Neural progenitor cell (in vitro differentiated cells): ENCODE data around the gene LMLN. TPM values are rescaled to one million over a fixed set of nuclear protein-coding genes. Genes with fewer than 3 reads are reported as not detected.

Experiments
- DNase-seq: peaks from one replicate; pipeline ENCODE4 v3.0.0-alpha.2; 2016; ENCODE audit warnings: low spot score
- H2AFZ ChIP-seq: fragments of 200-600 bp; sonication (generic); replicated peaks from 2 replicates; pipeline ENCODE4 v1.6.1; 2016; ENCODE audit warnings: antibody characterized with exemption
- H3F3A ChIP-seq: fragments of 200-600 bp; sonication (generic); 2 replicates; pipeline ENCODE4 v1.6.1; 2016; ENCODE audit warnings: antibody characterized with exemption, low read depth
- H3K27ac ChIP-seq: fragments of 200-600 bp; sonication (generic); 2 replicates; pipeline ENCODE4 v1.5.1; 2016; ENCODE audit warnings: mild to moderate bottlenecking
- H3K27me3 ChIP-seq: fragments of 200-600 bp; sonication (generic); 2 replicates; pipeline ENCODE4 v1.6.1; 2016; ENCODE audit warnings: mild to moderate bottlenecking, moderate library complexity
- H3K36me3 ChIP-seq: fragments of 200-600 bp; sonication (generic); 2 replicates; pipeline ENCODE4 v1.5.1; 2016
- H3K4me1 ChIP-seq: fragments of 200-600 bp; sonication (generic); 2 replicates; pipeline ENCODE4 v1.6.1; 2016; ENCODE audit warnings: mixed run types
- H3K4me2 ChIP-seq: fragments of 200-600 bp; sonication (generic); 2 replicates; pipeline ENCODE4 v1.6.1; 2016
- H3K4me3 ChIP-seq: fragments of 200-600 bp; sonication (generic); 2 replicates; pipeline ENCODE4 v1.5.1; 2016
- H3K79me2 ChIP-seq: fragments of 200-600 bp; sonication (generic); 2 replicates; pipeline ENCODE4 v1.6.1; 2016; ENCODE audit warnings: low read depth
- H3K9ac ChIP-seq: fragments of 200-600 bp; sonication (generic); 2 replicates; pipeline ENCODE4 v1.6.1; 2016
- H3K9me3 ChIP-seq: fragments of 200-600 bp; sonication (generic); 2 replicates; pipeline ENCODE4 v1.5.1; 2016; ENCODE audit warnings: low read depth
- H4K20me1 ChIP-seq: fragments of 200-600 bp; sonication (generic); 2 replicates; pipeline ENCODE4 v1.6.1; 2016; ENCODE audit warnings: low read depth
- H3K27ac Mint-ChIP-seq: 3 replicates; pipeline ENCODE4 v1.8.0; 2021; ENCODE audit warnings: mixed read lengths
- H3K27me3 Mint-ChIP-seq: 2 replicates; pipeline ENCODE4 v1.8.0; 2022; ENCODE audit warnings: low read depth, mild to moderate bottlenecking, inconsistent platforms, moderate library complexity, mixed read lengths; ENCODE audit not compliant: insufficient read depth
- H3K36me3 Mint-ChIP-seq: 3 replicates; pipeline ENCODE4 v1.8.0; 2021; ENCODE audit warnings: mixed read lengths
- H3K4me1 Mint-ChIP-seq: 3 replicates; pipeline ENCODE4 v1.8.0; 2021; ENCODE audit warnings: mixed read lengths
- H3K4me3 Mint-ChIP-seq: 3 replicates; pipeline ENCODE4 v1.8.0; 2021; ENCODE audit warnings: mild to moderate bottlenecking, moderate library complexity, mixed read lengths
- H3K9me3 Mint-ChIP-seq: 3 replicates; pipeline ENCODE4 v1.8.0; 2020; ENCODE audit warnings: mixed read lengths
- CTCF ChIP-seq: fragments of 200-600 bp; sonication (generic); IDR thresholded peaks from 2 replicates; pipeline ENCODE4 v1.5.1; 2017; ENCODE audit warnings: antibody characterized with exemption, mild to moderate bottlenecking
- EZH2 ChIP-seq: fragments of 200-600 bp; sonication (generic); IDR thresholded peaks from 2 replicates; pipeline ENCODE4 v1.6.1; 2017; ENCODE audit warnings: antibody characterized with exemption, mild to moderate bottlenecking, moderate library complexity
- EZH2phosphoT487 ChIP-seq: fragments of 200-600 bp; sonication (generic); IDR thresholded peaks from 2 replicates; pipeline ENCODE4 v1.6.1; 2017; ENCODE audit warnings: antibody characterized with exemption
- total RNA-seq: library from RNA; depleted of rRNA; stranded (reverse); fragments of >200 nt; gene quantifications from 2 replicates; pipeline ENCODE4 v1.2.3, GENCODE V29; 2015; ENCODE audit warnings: low replicate concordance

The LMLN gene
- total RNA-seq, 1 donor from 2014 or later = 11.2 TPM

GRCh38 chr3:197942956-197943556 lies 17.0 kb upstream of the LMLN start:
- H2AFZ ChIP-seq = no peak overlapping the region
- no peak overlapping the region for H3K4me3 ChIP-seq
- H3K36me3 Mint-ChIP-seq = peaks cover 2% of the 10 kb centered on the region
- peak; percentile 42 for DNase-seq
- no peaks in the 10 kb centered on the region for H3K9me3 ChIP-seq
- no peaks in the 10 kb centered on the region for H3F3A ChIP-seq
- H3K9me3 Mint-ChIP-seq = no peaks in the 10 kb centered on the region
- H4K20me1 ChIP-seq = no peaks in the 10 kb centered on the region
- TF ChIP-seq EZH2 (no peak), EZH2phosphoT487 (no peak), CTCF (peak; percentile 76)
- no peaks in the 10 kb centered on the region for H3K36me3 ChIP-seq
- no peaks in the 10 kb centered on the region for H3K27me3 Mint-ChIP-seq
- H3K9ac ChIP-seq = no peak overlapping the region
- no peak overlapping the region for H3K4me2 ChIP-seq
- H3K4me1 Mint-ChIP-seq = no peaks in the 10 kb centered on the region
- no peak overlapping the region for H3K4me3 Mint-ChIP-seq
- H3K4me1 ChIP-seq = no peaks in the 10 kb centered on the region
- H3K27ac ChIP-seq = no peak overlapping the region
- no peaks in the 10 kb centered on the region for H3K27me3 ChIP-seq
- no peaks in the 10 kb centered on the region for H3K79me2 ChIP-seq
- H3K27ac Mint-ChIP-seq = no peak overlapping the region

- H3F3A ChIP-seq = peaks cover 48% of the 10 kb centered on the region
- peaks cover 26% of the 10 kb centered on the region for H3K36me3 ChIP-seq
- H3K4me3 Mint-ChIP-seq = peak overlapping the region; percentile 98
- no peaks in the 10 kb centered on the region for H3K27me3 ChIP-seq
- H3K4me2 ChIP-seq = peak overlapping the region; percentile 87
- TF ChIP-seq EZH2 (no peak), CTCF (no peak), EZH2phosphoT487 (no peak)
- H4K20me1 ChIP-seq = peaks cover 39% of the 10 kb centered on the region
- H3K9me3 Mint-ChIP-seq = no peaks in the 10 kb centered on the region
- H3K79me2 ChIP-seq = peaks cover 43% of the 10 kb centered on the region
- H3K27ac ChIP-seq = no peak overlapping the region
- H3K4me1 ChIP-seq = peaks cover 18% of the 10 kb centered on the region
- peak overlapping the region; percentile 100 for H3K9ac ChIP-seq
- peaks cover 16% of the 10 kb centered on the region for H3K36me3 Mint-ChIP-seq
- H2AFZ ChIP-seq = peak overlapping the region; percentile 97
- DNase-seq = no peak
- peaks cover 5% of the 10 kb centered on the region for H3K27me3 Mint-ChIP-seq
- H3K9me3 ChIP-seq = no peaks in the 10 kb centered on the region
- H3K27ac Mint-ChIP-seq = peak overlapping the region; percentile 100
- peaks cover 23% of the 10 kb centered on the region for H3K4me1 Mint-ChIP-seq
- peak overlapping the region; percentile 89 for H3K4me3 ChIP-seq
These were observed 10.7 kb upstream of the LMLN start for GRCh38 chr3:197949191-197949777.

- H3K79me2 ChIP-seq = peaks cover 50% of the 10 kb centered on the region
- H3K9me3 Mint-ChIP-seq = no peaks in the 10 kb centered on the region
These were observed 10.0 kb upstream of the LMLN start, which contains the start of gene RPL35A for GRCh38 chr3:197949778-197950676. Gene RPL35A, plus strand, starts transcription at chr3:197950190. Its CDS starts 778 bp downstream, at chr3:197950968.

More at GRCh38 chr3:197949778-197950676, 10.0 kb upstream of the LMLN start, which contains the start of gene RPL35A:
- H3K4me3 Mint-ChIP-seq = peak within 1 kb of the TSS; percentile 98
- H3K36me3 Mint-ChIP-seq = peaks cover 22% of the 10 kb centered on the region
- Histone ChIP-seq H3K9ac (peak within 1 kb of the TSS; percentile 100), H4K20me1 (peaks cover 46% of the 10 kb centered on the region), H3K4me2 (peak within 1 kb of the TSS; percentile 87), H3K27ac (peak within 1 kb of the TSS; percentile 98), H3K9me3 (no peaks in the 10 kb centered on the region), H2AFZ (peak within 1 kb of the TSS; percentile 97), H3K36me3 (peaks cover 30% of the 10 kb centered on the region), H3F3A (peaks cover 55% of the 10 kb centered on the region), H3K4me1 (peaks cover 18% of the 10 kb centered on the region), H3K4me3 (peak within 1 kb of the TSS; percentile 89), H3K27me3 (no peaks in the 10 kb centered on the region)
- H3K4me1 Mint-ChIP-seq = peaks cover 23% of the 10 kb centered on the region
- peaks cover 5% of the 10 kb centered on the region for H3K27me3 Mint-ChIP-seq
- peak; percentile 96 for DNase-seq
- peak within 1 kb of the TSS; percentile 100 for H3K27ac Mint-ChIP-seq
- TF ChIP-seq EZH2phosphoT487 (no peak), EZH2 (no peak), CTCF (no peak)
